NOMO-1 treated with DMSO at 0.1 percent for 48 hours (cell line): ENCODE measurements around the gene L1TD1.
"Not testable (repeated sequence)": the region's sequence is repeated elsewhere in the genome, so short reads cannot be mapped to it uniquely, and the experiment has no call there.

Experiments
- DNase-seq: peaks from one replicate; lab custom pipeline; 2025; ENCODE audit not compliant: unreplicated experiment; lab: John Stamatoyannopoulos, UW

The L1TD1 gene

GRCh38 chr1:62233926-62234450 is 39.3 kb downstream of the L1TD1 start:
- DNase-seq: no peak

- no peak for DNase-seq
Observed at GRCh38 chr1:62234688-62235087, 40.0 kb downstream of the L1TD1 start.

GRCh38 chr1:62235576-62235975 is 40.9 kb downstream of the L1TD1 start:
- DNase-seq: no peak

- DNase-seq: no peak
Observed at GRCh38 chr1:62237361-62237760, 42.7 kb downstream of the L1TD1 start.

- DNase-seq: no peak
Observed at GRCh38 chr1:62237950-62238374, 43.3 kb downstream of the L1TD1 start.

GRCh38 chr1:62238507-62238906 is 43.9 kb downstream of the L1TD1 start:
- no peak for DNase-seq

GRCh38 chr1:62239652-62240403 is 45.2 kb downstream of the L1TD1 start:
- not testable (repeated sequence) for DNase-seq

- no peak for DNase-seq
Observed at GRCh38 chr1:62240651-62241370, 46.2 kb downstream of the L1TD1 start.

GRCh38 chr1:62241371-62242131 is 46.9 kb downstream of the L1TD1 start:
- no peak for DNase-seq

GRCh38 chr1:62244380-62244779 is 49.7 kb downstream of the L1TD1 start:
- DNase-seq: not testable (repeated sequence)

- DNase-seq: no peak
Observed at GRCh38 chr1:62245201-62245600, 50.6 kb downstream of the L1TD1 start.

GRCh38 chr1:62247391-62248168 is 52.9 kb downstream of the L1TD1 start:
- no peak for DNase-seq

- DNase-seq: no peak
Observed at GRCh38 chr1:62250126-62250726, 55.6 kb downstream of the L1TD1 start.

GRCh38 chr1:62259551-62259950 is 64.9 kb downstream of the L1TD1 start:
- no peak for DNase-seq

GRCh38 chr1:62260688-62261087 is 66.0 kb downstream of the L1TD1 start:
- DNase-seq: no peak
